HG02623 (cell line): Measurements from ENCODE around the gene GPR158.
"Not testable (repeated sequence)": the region's sequence is repeated elsewhere in the genome, so short reads cannot be mapped to it uniquely, and the experiment has no call there.

Source experiments
- ATAC-seq: cut with Tn5 transposase; IDR thresholded peaks from one replicate; pipeline ENCODE4 v1.9.1; 2021; ENCODE audit warnings: moderate library complexity; ENCODE audit not compliant: unreplicated experiment

GPR158 gene, protein sequence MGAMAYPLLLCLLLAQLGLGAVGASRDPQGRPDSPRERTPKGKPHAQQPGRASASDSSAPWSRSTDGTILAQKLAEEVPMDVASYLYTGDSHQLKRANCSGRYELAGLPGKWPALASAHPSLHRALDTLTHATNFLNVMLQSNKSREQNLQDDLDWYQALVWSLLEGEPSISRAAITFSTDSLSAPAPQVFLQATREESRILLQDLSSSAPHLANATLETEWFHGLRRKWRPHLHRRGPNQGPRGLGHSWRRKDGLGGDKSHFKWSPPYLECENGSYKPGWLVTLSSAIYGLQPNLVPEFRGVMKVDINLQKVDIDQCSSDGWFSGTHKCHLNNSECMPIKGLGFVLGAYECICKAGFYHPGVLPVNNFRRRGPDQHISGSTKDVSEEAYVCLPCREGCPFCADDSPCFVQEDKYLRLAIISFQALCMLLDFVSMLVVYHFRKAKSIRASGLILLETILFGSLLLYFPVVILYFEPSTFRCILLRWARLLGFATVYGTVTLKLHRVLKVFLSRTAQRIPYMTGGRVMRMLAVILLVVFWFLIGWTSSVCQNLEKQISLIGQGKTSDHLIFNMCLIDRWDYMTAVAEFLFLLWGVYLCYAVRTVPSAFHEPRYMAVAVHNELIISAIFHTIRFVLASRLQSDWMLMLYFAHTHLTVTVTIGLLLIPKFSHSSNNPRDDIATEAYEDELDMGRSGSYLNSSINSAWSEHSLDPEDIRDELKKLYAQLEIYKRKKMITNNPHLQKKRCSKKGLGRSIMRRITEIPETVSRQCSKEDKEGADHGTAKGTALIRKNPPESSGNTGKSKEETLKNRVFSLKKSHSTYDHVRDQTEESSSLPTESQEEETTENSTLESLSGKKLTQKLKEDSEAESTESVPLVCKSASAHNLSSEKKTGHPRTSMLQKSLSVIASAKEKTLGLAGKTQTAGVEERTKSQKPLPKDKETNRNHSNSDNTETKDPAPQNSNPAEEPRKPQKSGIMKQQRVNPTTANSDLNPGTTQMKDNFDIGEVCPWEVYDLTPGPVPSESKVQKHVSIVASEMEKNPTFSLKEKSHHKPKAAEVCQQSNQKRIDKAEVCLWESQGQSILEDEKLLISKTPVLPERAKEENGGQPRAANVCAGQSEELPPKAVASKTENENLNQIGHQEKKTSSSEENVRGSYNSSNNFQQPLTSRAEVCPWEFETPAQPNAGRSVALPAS (N-terminal part only)

DNA sequence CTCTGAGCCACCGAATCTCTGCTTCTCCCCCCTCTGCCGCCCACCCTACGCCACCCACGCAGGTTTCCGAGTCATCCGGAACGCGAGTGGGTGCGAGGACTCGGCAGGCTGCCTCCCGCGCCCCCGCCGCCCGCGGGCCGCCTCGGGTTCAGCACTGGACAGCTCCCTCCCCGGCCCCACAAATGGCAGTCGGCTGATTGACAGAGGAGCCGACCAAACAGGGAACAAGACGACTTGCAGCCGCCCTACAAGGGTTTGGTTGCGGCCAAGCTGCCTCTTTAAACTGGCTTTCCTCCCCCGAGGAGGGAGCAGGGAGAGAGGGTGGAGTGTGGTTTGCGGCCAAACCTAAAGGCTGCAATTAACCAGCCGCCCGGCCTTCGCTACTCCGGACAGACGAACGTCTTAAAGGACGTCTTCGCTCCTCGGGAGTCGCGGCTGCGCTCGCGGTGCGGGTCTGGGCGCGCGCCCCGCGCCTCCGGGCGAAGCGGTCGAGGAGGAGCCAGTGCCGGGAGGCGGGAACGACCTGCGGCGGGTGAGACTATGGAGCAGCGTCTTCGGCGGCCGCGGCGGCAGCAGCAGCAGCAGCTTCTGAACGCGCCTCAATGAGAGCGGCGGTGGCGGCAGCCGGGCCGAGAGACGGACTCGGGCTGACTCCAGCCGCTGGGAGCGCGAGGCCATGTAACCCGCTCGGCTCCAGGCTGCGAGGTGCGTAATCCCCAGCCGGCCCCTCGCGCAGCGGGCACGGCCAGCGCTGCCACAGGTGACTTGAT lies at the start of gene GPR158:
TSS of gene GPR158 (plus strand) at position 541 of the 770 bp plus-strand sequence. CDS start 420 bp downstream, outside the sequence.
- no peak for ATAC-seq

DNA sequence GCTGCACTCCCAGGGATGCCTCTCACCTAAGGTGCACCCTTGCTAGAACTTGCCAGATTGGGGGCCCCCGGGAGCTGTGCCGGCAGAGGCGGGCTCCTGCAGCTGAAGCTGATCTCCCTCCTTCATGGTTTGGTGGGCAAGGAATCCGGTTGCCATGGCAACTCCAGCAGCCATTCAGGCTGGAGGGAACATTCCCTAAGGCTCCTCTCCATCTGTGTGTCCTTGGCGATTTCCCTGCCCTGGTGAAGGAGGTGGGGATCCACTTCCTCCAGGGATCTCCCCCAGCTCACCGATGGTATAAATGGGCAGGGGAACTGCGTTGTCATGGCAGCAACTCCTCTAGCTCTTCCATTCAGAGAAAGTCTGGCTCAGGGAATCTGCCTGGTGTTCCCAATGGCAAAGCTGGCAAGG lies 49.6 kb upstream of the GPR158 start:
- ATAC-seq: no peak

DNA sequence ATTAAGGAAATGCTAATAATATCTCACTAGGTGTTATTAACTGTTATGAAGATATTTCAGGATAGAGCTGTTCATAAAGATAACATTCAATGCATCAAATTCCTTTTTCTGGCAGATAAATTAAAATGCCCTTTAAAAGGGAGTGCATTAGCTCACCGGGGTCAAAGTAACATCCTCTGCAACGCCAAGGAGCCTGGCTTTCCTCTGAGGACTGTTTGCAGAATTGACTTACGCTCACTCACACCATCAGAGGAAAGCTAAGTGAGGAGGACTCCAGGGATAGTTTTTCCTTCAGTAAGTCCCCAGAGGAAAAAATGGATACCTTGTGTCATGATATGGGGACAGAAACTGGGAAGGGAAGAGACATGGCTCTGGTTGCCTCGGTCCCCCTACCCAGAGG lies 45.2 kb upstream of the GPR158 start:
- no peak for ATAC-seq

DNA sequence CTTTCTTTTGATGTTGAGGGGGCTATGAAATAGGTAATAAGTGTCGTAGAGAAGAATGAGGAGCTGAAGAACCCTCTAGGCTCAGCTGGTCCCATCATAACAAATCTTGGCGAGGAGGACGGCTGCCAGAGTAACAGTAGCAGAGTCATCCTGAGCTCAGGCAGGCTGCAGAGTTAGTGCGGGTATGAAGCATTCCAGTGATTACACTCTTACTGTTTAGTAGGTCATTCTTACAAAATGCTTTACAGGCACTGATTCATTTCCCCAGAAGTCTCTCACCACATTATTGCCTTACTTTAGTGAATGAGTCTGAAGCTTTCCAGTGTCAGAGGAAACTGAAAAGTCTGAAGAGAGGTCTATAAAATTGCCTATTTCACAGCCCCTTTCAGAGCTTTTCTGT lies 43.9 kb upstream of the GPR158 start:
- no peak for ATAC-seq

DNA sequence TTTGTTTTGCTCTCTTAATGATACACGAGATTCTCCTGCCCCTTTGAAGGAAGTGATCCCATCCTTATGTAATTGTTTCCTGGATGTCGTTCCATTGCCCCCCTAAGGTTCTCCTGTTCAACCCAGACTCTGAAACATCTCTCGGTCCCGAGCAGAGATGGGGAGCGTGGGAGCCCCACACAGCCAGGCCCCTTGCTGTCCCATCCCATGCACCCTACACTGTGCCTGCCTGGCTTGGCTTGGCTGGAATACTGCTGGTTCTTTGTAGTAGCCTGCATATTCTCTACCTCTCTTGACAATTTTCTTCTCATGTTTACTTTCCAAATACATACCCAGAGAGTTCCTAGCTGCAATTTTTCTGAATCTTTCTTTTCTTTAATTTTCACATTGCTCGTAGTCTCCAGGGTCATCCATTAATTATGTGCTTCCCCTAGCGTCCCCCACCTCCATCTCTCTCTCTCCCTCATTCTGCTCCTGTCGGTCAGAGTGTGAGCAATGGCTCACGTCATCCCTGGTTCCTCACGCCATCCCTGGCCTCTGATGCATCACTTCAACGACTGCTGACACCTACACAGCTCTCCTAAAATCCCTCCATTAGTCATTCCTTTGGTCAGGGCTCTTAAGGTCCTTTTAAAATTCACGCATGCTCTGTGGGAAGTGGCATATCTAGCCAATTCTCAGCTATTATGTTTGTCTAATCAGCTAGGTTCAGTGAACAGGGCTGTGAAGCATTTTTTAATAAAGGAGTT lies 32.5 kb upstream of the GPR158 start:
- ATAC-seq: no peak

DNA sequence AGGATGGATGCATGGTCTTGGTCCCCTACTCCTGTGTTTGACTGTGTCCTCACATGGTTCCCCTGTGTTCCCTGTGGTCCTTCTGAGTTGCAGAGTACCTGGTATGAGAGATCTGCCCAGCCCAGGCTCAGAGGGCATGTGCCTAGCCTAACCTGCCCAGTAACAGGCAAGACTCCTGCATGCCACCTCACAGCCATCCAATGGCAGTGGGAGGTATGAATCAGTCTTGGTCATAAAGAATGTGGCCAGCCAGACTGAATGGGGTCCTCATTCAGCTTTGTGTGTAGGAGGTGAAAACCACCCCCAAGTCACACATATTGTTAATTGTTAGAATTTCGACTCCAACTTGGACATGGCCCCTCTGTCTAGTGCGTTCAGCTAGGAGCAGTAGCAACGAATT lies 17.2 kb upstream of the GPR158 start:
- ATAC-seq: no peak

DNA sequence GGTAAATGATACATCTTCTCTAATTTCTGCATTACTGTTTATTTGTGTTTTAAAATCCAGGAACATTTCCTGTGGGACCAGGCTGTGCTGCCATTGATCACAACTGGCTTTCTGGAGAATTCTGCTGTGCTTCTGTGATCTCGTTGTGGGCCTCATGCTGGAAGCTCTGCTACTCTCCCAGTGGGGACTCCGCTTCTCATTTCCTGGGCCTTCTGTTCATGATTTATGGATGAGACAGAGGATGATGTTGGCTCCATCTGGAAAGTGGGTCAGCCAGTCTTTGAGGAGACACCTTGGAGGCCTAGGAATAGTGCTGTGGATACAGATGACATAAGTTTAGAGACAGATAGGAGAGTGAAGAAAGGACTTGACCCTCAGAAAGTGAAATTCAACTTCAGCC lies 15.2 kb upstream of the GPR158 start:
- no peak for ATAC-seq

DNA sequence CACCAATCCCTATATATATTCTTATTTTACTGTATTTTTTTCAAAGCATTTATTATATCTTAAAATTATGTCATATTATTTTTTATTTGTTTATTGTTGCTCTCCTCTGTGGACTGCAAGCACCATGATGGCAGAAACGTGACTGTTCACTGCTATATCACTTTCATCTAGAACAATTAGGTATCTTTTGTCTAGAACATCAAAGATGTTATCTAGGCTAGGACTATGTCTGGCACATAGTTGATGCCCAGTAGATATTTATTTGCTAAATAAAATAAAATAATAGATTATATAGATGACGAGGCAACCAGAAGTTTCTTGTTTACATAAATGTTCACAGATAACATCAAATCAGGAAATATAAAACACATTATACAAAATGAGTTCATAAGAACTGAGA lies 12.4 kb upstream of the GPR158 start:
- no peak for ATAC-seq

DNA sequence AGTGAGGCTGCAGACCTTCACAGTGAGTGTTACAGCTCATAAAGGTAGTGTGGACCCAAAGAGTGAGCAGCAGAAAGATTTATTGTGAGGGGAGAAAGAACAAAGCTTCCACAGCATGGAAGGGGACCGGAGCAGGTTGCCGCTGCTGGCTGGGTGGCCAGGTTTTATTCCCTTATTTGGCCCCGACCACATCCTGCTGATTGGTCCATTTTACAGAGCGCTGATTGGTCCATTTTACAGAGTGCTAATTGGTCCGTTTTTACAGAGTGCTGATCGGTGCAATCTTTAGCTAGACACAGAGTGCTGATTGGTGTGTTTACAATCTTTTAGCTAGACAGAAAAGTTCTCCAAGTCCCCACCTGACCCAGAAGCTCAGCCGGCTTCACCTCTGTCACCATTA lies 11.3 kb upstream of the GPR158 start:
- ATAC-seq: not testable (repeated sequence)

DNA sequence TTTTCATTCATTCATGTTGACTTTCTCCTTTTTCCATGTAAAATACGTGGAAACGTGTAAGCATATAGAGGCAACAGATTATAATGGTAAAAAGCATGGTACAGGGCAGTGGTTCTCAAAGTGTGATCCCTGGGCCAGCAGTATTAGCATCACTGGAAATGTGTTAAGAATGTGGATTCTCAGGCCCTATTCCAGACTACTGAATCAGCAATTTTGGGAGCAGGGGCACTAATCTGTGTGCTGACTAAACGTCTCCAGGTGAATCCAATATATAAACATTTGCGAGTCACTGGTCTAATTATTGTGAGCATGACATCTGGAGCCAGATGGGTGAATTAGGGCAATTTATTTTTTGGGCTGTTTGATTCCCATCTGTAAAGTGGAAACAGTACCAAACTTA lies 5.1 kb upstream of the GPR158 start:
- ATAC-seq: no peak

DNA sequence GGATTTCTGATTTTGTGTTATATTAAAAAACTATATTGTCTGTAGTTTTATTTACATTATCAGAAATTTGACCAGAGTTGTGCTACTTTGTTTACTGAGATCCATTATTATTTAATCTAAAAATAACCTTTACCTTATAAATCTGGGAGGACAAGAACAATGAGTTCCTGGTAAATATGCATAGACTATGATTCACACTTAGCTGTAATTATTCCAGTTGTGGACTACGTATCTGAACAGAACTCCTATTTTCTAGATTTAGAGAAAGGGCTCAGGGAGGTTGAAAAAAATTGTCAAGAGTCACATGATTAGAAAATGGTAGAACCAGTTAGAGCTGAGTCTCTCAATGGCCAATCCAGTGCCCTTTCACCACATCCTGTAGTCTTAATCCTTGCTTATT lies 4.2 kb upstream of the GPR158 start:
- no peak for ATAC-seq

DNA sequence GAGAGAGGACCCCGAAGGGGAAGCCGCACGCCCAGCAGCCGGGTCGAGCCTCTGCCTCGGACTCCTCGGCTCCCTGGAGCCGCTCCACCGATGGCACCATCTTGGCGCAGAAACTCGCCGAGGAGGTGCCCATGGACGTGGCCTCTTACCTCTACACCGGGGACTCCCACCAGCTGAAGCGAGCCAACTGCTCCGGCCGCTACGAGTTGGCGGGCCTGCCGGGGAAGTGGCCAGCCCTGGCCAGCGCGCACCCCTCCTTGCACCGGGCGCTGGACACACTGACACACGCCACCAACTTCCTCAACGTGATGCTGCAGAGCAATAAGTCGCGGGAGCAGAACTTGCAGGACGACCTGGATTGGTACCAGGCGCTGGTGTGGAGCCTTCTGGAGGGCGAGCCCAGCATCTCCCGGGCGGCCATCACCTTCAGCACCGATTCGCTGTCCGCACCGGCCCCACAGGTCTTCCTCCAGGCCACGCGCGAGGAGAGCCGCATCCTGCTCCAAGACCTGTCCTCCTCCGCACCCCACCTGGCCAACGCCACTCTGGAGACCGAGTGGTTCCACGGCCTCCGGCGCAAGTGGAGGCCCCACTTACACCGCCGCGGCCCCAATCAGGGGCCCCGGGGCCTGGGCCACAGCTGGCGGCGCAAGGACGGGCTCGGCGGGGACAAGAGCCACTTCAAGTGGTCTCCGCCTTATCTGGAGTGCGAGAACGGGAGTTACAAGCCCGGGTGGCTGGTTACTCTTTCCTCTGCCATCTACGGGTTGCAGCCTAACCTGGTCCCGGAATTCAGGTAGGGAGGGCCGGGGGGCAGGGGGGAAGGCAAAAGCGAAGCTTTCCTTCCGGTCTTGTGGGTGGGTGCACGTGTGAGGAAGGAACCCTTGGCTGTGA lies 973 bp downstream of the GPR158 start:
- no peak for ATAC-seq

DNA sequence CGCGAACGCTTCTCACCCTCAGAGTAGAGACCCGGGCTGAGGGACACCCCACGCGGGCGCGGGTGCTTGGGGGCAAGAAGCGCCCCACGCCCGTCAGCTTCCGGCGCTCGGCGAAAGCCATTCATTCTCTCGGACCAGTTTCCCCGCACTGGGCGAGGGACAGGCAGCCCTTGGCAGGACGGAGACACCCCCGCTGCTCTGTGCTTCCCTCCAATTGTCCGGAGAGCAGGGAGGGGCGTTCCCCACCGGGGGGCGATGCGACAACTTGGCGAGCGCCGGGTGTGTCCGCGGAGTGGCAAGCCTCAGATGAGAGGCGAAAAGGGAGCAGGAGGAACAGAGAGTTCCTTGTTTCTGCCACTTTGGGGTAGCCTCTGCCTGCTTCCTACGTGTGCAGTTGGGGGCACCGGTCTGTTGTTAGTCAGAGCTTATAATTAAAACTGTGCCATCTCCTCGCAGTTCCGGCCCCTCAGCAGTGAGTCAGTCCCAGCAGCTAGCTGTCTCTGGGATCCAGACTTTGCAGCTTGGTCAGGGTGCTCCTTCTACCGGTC lies 1.7 kb downstream of the GPR158 start:
- no peak for ATAC-seq

DNA sequence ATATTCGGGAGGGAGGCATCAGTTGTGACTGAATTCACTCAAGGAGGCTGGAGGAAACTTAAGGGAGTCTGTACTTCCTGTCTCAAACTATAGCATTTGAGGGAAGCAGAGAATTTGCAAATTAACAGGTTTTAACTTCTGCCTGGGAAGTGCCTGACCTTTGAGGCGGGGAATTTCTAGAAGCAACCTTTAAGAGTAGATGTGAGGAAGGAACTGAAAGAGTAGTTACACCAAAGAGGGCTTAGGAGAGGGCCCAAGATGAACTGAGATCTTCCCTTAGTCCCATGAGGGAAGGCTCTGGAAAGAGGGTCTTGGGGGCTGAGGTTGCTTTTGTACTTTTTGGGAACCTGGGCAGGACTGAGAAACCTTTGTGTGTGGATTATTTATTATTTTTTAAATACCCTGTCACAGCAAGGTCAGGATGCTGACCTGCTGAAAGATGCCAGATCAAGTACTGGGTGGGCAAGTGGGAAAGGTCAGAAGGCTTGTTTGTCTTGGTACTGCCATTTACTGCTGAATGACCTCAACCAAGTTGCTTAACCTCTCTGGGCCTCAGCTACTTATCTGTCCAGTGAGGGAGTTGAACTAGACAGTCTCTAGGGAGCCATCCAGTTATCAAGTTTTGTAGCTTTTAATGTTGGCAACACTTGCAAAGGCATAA lies 2.4 kb downstream of the GPR158 start:
- no peak for ATAC-seq

DNA sequence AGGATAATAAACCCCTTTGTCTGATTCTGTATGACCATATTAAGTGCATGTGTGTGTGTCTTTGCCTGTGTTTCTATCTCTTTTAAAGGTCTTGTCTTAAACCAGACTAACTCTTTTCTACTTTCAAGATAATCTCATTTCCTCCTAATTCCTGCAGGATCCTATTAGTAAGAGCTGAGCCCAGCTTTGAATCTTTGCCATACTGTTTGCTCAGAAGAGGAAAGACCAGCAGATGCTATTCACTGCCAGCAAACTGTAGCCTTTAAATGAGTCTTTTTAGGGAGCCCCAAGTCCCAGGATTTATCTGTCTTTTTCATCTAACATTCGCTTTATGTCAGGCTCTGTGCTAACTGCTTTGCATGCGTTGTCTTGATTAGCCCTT lies 2.9 kb downstream of the GPR158 start:
- no peak for ATAC-seq

DNA sequence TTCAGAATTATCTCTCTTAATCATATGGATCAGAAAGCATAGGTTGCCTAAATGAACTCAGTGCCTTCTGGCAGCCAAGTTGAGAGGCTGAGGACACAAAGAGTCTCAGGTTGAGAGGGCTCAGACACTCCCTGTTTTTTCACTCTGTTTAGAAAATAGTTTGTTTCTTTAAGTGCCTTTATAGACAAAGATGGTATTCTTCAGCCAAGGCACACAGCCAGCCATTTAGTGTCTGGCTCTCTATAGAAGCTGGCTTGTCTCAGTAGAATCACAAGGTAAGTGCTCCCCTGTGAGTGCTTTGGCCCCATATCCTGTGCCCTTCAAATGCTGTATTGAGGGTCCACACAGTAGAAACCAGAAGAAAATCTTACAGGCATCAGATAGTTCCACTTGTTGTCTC lies 3.6 kb downstream of the GPR158 start:
- ATAC-seq: no peak

DNA sequence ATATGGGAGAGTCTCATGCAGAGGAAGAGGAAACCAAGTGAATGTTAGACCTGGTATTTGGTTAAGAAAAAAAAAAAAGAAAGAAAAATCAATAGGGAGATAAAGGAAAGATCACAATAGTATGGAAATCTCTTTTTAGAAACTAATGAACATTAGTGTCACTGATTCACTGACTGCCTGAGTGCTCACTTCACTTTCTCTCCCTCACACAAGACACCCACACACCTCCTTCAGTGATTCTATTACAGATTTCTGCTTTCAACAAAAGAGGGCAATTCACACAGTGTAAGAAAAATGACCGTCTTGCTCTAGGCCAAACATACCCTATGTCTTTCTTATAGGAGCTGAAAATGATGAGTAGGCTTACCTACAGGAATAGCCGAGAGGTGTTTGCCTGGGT lies 6.0 kb downstream of the GPR158 start:
- no peak for ATAC-seq

DNA sequence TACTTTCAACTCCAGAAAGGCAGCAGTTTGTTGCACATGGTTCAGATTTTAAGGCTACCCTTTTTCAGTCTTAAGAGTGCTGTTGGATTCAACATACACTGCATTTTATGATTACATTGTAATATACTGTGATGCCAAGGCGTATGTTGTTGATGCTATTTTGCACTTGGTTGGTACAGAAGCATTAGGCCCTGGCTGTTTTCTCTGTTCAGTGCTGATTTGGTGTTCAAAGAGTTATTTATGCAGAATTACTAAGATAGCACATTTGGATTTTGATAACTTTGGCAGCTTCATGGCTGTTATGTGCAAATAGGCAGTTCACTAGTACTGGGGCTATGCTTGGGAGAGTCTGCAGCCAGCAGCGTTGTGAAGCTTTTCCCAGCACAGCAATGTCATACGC lies 7.8 kb downstream of the GPR158 start:
- ATAC-seq: no peak
